GM18868 (cell line): ENCODE data around the gene KCNG3.

Experiments
- ATAC-seq: cut with Tn5 transposase; IDR thresholded peaks from one replicate; pipeline ENCODE4 v1.9.1; 2021; ENCODE audit warnings: mild to moderate bottlenecking, moderate library complexity; ENCODE audit not compliant: unreplicated experiment

KCNG3 gene

GRCh38 chr2:42488297-42488696, 5.5 kb downstream of the KCNG3 start:
- ATAC-seq: no peak

- no peak for ATAC-seq
Measured at GRCh38 chr2:42486145-42486906, 7.5 kb downstream of the KCNG3 start.

- no peak for ATAC-seq
Measured at GRCh38 chr2:42480402-42480801, 13.4 kb downstream of the KCNG3 start.

DNA sequence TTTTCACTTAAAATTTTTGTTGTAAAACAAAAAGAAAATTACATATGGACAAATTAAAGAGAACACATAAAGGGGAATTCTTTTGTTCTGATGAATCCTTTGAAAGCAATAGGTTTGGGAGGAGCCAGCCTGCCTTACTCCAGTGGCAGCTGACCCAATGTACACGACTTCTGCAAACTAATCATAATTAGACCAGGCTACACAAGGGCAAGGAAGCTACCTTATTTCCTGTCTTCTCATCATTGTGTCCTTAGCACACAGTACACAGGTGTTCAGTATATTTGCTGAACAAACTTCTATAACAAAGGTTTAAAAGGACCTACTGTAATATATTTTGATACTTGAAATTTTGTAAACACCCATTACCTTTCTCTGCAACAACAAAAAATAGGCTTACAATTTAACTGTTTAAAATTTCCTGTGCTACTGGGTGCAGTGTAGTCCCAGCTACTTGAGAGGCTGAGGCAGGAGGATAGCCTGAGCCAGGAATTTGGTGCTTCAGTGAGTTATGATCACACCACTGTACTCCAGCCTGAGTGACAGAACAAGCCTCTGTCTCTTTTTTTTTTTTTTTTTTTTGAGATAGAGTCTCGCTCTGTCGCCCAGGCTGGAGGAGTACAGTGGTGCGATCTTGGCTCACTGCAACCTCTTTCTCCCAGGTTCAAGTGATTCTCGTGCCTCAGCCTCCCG, 18.9 kb downstream of the KCNG3 start:
- no peak for ATAC-seq

DNA sequence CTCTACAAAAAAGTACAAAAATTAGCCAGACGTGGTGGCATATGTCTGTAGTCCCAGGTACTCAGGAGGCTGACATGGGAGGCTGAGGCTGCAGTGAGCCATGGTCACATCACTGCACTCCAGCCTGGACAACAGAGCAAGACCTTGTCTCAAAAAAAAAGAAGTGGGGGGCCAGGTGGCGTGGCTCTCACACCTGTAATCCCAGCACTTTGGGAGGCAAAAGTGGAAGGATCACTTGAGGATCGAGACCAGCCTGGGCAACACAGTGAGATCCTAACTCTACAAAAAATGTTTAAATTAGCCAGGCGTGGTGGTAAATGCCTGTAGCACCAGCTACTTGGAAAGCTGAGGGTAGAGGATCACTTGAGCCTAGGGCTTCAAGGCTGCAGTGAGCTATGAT, 23.1 kb downstream of the KCNG3 start:
- no peak for ATAC-seq

DNA sequence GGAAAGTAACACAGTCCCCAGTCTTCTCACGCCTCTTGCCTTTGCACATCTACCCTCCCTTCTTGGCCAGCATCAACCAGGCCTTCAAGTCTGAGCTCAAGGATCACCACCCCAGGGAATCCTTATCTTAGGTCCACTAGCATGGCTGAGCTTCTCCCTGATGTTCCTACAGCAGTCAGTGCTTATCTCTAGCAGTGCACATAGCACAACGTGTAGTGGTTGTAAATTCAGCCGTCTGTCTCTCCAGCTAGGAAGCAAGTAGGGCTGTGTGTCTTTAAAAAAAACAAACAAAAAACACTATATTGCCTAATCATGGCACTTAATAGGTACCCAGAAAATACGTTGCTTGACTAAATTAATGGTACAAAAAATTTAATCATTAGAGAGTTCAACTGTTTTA, 29.2 kb downstream of the KCNG3 start:
- no peak for ATAC-seq

DNA sequence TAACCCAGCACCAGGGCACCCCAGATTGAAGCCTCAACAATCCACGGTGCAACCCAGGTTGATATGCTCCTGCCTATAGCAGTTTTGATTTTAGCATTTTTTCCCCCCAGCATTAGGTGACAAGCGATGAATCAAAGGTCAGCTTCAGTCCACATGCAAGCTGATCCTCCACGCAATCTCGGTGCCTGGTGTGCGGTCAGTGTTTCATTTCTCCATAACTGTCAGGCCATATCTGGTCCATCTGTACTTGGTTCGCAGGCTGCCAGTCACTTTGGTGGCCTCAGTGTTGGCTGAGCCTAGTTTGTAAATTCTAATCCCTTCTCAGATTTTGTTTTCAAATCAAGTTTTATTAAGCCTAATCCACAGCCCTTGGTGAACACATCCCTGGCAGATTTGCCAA, 30.2 kb downstream of the KCNG3 start:
- ATAC-seq: no peak

GRCh38 chr2:42459296-42459695, 34.5 kb downstream of the KCNG3 start:
- no peak for ATAC-seq

- no peak for ATAC-seq
Measured at GRCh38 chr2:42458396-42458795, 35.4 kb downstream of the KCNG3 start.

DNA sequence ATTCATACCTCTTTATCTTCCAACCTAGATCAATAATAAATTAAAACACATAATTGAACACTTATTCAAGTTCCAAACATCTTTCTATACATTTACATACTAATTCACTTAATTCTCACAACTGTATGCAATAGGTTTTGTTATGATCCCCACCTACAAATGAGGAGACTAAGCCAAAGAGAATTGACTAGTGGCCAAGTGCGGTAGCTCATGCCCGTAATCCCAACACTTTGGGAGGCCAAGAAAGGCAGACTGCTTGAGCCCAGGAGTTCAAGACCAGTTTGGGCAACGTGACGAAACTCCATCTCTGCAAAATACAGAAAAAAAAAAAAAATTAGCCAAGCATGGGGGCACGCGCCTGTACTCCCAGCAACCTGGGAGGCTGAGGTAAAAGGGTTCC, 36.8 kb downstream of the KCNG3 start:
- no peak for ATAC-seq

GRCh38 chr2:42456126-42456839, 37.5 kb downstream of the KCNG3 start:
- no peak for ATAC-seq

DNA sequence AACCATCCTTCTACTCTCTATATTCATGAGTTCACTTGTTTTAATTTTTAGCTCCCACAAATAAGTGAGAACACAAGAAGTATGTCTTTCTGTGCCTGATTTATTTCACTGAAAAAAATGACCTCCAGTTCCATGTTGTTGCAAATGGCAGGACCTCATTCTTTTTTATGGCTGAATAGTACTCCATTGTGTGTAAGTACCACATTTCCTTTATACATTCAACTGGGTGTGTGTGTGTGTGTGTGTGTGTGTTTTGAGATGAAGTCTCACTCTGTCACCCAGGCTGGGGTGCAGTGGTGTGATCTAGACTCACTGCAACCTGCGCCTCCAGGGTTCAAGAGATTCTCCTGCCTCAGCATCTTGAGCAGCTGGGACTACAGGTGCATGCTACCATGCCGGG, 41.2 kb downstream of the KCNG3 start:
- ATAC-seq: no peak

- no peak for ATAC-seq
Measured at GRCh38 chr2:42450136-42450535, 43.6 kb downstream of the KCNG3 start.

- ATAC-seq: no peak
Measured at GRCh38 chr2:42449163-42450087, 44.4 kb downstream of the KCNG3 start.

GRCh38 chr2:42448163-42448562, 45.6 kb downstream of the KCNG3 start:
- no peak for ATAC-seq

DNA sequence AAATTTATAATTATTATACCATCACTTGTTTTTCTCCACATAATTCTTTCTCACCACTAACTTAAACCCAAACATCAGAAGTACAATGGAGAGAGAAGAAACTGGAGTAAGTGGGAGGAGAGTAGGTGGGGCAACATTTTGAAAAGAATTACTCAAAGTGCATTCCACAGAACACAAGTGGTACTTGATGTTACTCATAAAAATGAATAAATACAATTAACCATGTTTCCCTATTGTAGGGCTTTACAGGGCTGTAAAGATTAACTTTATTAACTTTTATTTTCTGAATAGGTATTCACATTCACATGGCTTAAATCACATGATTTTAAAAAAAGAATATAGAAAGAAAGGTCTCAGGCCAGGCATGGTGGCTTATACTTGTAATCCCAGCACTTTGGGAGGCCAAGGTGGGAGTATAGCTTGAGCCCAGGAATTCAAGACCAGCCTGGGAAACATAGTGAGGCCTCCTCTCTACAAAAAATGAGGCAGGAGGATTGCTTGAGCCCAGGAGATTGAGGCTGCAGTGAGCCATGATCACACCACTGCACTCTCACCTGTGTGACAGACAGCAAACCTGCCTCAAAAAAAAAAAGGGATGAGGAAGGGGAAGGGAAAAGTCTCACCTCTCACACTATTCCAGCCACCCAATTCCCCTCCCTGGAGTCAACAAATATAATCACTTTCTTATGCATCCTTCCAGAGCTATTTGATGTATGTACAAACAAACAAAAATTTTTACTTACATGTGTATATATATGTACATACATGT, 47.1 kb downstream of the KCNG3 start:
- ATAC-seq: no peak

DNA sequence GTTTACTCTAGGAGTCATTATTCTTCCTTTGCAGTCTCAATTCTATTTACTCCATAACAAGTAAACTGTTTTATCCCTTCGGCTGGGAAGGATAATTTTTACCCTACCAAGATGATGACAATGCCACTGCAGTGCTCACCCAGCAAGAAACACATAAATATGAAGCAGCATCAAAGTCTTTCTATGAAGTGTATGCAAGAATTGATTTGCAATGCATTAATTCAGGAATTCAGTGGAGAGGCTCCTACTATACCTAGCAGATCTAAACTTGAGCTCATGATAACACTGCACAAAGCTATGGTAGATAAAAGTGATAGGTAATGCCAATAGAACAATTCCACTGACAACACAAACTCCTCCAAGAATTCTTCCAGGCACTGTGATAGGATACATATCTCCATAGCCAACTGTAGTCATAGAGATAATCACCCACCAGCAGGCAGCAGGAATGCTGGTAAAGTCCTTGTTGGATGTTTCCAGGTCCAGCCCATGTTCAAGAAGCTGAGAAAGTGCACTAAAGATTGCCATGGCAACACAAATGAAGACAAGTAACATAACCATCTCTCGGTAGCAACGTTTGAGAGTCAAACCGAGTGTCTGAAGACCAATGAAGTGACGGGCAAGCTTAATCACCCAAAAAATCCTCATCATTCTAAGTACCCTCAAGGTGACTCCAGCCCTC, 49.9 kb downstream of the KCNG3 start:
- no peak for ATAC-seq

DNA sequence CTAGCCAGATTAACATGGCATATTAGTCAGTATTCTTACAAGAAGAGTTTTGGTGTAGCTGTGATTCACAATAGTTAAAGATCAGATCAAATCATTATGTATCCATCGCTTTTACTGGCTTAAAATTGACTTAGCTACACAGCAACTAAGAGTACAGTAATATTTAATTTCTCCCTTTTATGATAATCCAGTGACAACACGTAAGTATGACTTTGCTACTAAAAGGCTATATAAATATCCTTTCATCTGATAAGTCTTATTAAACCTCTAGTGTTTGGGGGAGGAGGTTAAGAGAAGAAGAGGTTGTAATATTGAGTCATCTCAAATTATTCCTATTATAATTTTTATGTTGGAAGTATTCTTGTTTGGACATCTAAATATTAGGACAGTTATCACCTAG, 51.0 kb downstream of the KCNG3 start:
- ATAC-seq: no peak

DNA sequence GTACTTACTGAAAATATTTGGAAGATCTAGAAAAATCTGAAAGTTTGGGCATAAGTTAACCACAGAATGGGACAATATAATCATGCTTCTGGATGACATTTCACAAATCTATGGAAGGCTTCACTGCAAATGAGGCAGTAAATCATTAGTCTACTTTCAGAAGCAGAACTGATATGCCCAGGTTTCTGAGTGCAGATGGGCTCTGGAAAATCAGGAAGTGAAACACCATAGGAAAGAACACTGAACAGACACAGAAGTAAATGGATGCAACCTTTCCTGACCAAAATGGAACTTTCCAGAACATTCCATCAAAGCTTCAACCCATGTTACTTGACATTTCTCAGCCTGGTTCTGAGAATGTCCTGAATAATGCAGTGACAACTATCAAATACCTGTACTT, 55.1 kb downstream of the KCNG3 start:
- ATAC-seq: no peak

DNA sequence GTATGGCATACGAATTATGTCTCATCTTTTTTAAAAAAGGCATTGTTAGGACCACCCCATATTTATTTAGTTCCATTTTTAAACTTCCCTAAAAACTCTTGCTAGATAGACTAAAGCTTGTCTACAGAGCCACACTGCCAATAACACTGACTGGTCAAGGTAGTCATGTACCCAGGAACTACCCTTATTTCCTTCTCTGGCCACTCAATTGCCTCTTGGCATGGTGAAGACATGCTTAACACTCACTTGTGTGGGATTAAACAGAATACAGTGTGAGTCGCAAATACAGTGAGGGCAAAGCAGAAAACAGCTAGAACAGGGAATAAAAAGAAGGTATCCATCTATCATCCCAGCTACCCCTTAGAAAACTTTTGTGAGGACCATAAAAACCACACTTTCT, 57.4 kb downstream of the KCNG3 start:
- ATAC-seq: no peak
